ENCODE measurements around the gene MYLIP.

MYLIP gene

DNA sequence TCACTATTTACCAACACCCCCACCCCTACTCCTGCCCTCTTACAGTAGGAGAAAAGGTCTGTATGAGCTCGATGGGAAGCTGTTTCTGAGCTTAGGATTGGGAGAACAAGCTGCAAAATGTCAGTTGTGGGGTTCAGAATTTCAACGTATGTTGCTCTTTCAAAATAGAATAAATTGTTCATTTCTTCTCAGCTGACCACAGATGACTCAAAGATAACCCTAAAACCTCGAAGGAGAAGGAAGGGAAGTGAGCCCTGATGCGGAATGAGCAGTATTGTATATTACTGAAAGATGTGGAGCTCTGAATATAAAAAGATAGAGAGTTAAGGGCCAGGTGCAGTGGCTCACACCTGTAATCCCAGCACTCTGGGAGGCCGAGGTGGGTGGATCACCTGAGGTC, 35.9 kb upstream of the MYLIP start:
- no peaks in the 10 kb centered on the region for H3K9me3 ChIP-seq (ENCODE audit: insufficient read depth, low read depth, low read length)
- H4K20me1 ChIP-seq (ENCODE audit: insufficient read depth, low read length, poor library complexity, severe bottlenecking) = no peaks in the 10 kb centered on the region
- no peaks in the 10 kb centered on the region for H3F3A ChIP-seq (ENCODE audit: low read depth)
- peaks cover 8% of the 10 kb centered on the region for H3K4me1 ChIP-seq (ENCODE audit: insufficient read depth, low read length, poor library complexity, severe bottlenecking)
- no peaks in the 10 kb centered on the region for H3K9me2 ChIP-seq (replicated peaks; ENCODE audit: low read depth, low read length)
- H3K4me2 ChIP-seq (ENCODE audit: low read depth, low read length, poor library complexity, severe bottlenecking) = no peak overlapping the region
- no peak overlapping the region for H2AFZ ChIP-seq (ENCODE audit: low read length)
- no peaks in the 10 kb centered on the region for H3K36me3 ChIP-seq (ENCODE audit: insufficient read depth, low read length)
- no peak overlapping the region for H3K4me3 ChIP-seq (ENCODE audit: low read length, poor library complexity, severe bottlenecking)
- no peak overlapping the region for H3K9ac ChIP-seq (ENCODE audit: low read depth, low read length, poor library complexity, severe bottlenecking)
- TF ChIP-seq, protein P1, sequence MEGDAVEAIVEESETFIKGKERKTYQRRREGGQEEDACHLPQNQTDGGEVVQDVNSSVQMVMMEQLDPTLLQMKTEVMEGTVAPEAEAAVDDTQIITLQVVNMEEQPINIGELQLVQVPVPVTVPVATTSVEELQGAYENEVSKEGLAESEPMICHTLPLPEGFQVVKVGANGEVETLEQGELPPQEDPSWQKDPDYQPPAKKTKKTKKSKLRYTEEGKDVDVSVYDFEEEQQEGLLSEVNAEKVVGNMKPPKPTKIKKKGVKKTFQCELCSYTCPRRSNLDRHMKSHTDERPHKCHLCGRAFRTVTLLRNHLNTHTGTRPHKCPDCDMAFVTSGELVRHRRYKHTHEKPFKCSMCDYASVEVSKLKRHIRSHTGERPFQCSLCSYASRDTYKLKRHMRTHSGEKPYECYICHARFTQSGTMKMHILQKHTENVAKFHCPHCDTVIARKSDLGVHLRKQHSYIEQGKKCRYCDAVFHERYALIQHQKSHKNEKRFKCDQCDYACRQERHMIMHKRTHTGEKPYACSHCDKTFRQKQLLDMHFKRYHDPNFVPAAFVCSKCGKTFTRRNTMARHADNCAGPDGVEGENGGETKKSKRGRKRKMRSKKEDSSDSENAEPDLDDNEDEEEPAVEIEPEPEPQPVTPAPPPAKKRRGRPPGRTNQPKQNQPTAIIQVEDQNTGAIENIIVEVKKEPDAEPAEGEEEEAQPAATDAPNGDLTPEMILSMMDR (conservative IDR thresholded peaks at IDR 0.05; ENCODE audit: low read length) = no peak
- no peak for TF ChIP-seq EZH2phosphoT487 (IDR thresholded peaks at IDR 0.05; ENCODE audit: borderline replicate concordance)
- H3K79me2 ChIP-seq (ENCODE audit: insufficient read depth, low read length) = no peaks in the 10 kb centered on the region
- H3K27me3 ChIP-seq (ENCODE audit: insufficient read depth, low read length, poor library complexity, severe bottlenecking) = no peaks in the 10 kb centered on the region

DNA sequence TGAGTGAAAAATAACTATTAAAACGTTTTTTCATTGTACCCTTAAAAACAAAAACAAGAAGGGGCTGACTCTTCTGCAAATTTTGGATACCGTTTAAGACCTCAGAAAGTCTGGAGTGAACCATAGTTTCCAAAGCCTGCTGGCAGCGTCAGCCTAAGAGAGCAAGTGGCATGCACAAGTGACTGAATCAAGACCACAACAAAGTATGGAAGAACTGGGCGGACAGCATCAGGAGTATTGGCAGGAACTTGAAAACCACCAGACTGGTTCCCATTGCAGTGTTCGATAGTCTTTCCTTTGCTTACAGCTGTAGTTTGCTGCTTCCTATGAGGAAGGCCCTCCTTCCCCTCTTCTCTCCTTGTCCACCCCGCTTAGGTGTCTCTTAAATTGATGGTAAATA, 33.7 kb upstream of the MYLIP start:
- Histone ChIP-seq H3K9ac (ENCODE audit: low read depth, low read length, poor library complexity, severe bottlenecking) (no peak overlapping the region), H2AFZ (ENCODE audit: low read length) (no peak overlapping the region)

DNA sequence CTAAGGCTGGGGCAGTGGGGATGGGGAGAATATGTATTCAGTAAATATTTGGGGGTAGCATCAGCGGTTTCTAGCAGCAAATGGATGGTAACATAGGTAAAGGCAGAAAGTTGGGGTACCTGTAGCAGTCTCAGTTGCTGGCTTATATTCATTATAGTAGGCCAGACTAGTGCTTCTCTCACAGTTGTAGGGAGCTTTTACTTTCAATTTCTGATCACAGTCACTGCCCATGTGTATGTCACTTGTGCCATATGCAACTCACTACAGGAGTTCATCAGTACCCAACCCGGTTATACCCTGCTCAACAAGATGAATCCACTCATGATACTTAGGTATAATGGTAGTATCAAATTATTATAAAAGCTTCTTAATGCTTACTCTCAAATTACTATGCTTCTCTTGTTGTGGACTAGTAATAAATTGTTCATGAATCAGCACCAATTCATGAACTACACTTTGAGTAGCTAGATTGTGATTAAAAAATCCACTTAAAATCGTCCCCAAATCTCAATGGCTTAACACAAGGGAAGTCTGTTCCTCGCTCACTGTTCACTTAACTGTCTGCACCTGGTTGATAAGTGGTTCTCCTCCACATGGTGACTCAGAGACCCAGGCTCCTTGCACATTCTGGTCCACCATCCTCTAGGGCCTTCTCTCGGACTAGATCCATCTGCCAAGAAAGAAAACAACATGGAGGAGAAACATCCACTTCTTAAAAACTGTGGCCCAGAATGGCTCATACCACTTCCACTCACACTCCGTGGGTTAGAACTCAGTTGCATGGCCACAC, 31.3 kb upstream of the MYLIP start:
- Histone ChIP-seq H3K9me3 (ENCODE audit: insufficient read depth, low read depth, low read length) (peaks cover 5% of the 10 kb centered on the region; the same call in 1 of the 2 replicates), H3K79me2 (ENCODE audit: insufficient read depth, low read length) (no peaks in the 10 kb centered on the region), H3F3A (ENCODE audit: low read depth) (no peaks in the 10 kb centered on the region), H3K36me3 (ENCODE audit: insufficient read depth, low read length) (no peaks in the 10 kb centered on the region), H3K9me2 (replicated peaks; ENCODE audit: low read depth, low read length) (no peaks in the 10 kb centered on the region), H3K4me1 (ENCODE audit: insufficient read depth, low read length, poor library complexity, severe bottlenecking) (peaks cover 4% of the 10 kb centered on the region), H4K20me1 (ENCODE audit: insufficient read depth, low read length, poor library complexity, severe bottlenecking) (no peaks in the 10 kb centered on the region), H2AFZ (ENCODE audit: low read length) (peak overlapping the region; percentile 24; the same call in 1 of the 2 replicates), H3K9ac (ENCODE audit: low read depth, low read length, poor library complexity, severe bottlenecking) (no peak overlapping the region), H3K4me2 (ENCODE audit: low read depth, low read length, poor library complexity, severe bottlenecking) (no peak overlapping the region), H3K27me3 (ENCODE audit: insufficient read depth, low read length, poor library complexity, severe bottlenecking) (no peaks in the 10 kb centered on the region), H3K4me3 (ENCODE audit: low read length, poor library complexity, severe bottlenecking) (no peak overlapping the region)
- TF ChIP-seq, protein P1 (conservative IDR thresholded peaks at IDR 0.05; ENCODE audit: low read length) = no peak
- no peak for TF ChIP-seq EZH2phosphoT487 (IDR thresholded peaks at IDR 0.05; ENCODE audit: borderline replicate concordance)

More for the DNA sequence above, 33.7 kb upstream of the MYLIP start:
- no peaks in the 10 kb centered on the region for H3K36me3 ChIP-seq (ENCODE audit: insufficient read depth, low read length)
- no peaks in the 10 kb centered on the region for H3K9me2 ChIP-seq (replicated peaks; ENCODE audit: low read depth, low read length)
- H3K4me2 ChIP-seq (ENCODE audit: low read depth, low read length, poor library complexity, severe bottlenecking) = no peak overlapping the region
- H3K4me1 ChIP-seq (ENCODE audit: insufficient read depth, low read length, poor library complexity, severe bottlenecking) = peaks cover 8% of the 10 kb centered on the region
- TF ChIP-seq EZH2phosphoT487 (IDR thresholded peaks at IDR 0.05; ENCODE audit: borderline replicate concordance) = no peak
- TF ChIP-seq, protein P1 (conservative IDR thresholded peaks at IDR 0.05; ENCODE audit: low read length) = no peak
- H3K79me2 ChIP-seq (ENCODE audit: insufficient read depth, low read length) = no peaks in the 10 kb centered on the region
- no peaks in the 10 kb centered on the region for H3K27me3 ChIP-seq (ENCODE audit: insufficient read depth, low read length, poor library complexity, severe bottlenecking)
- no peaks in the 10 kb centered on the region; the same call in 1 of the 2 replicates for H3K9me3 ChIP-seq (ENCODE audit: insufficient read depth, low read depth, low read length)
- no peaks in the 10 kb centered on the region for H3F3A ChIP-seq (ENCODE audit: low read depth)
- H3K4me3 ChIP-seq (ENCODE audit: low read length, poor library complexity, severe bottlenecking) = no peak overlapping the region
- no peaks in the 10 kb centered on the region for H4K20me1 ChIP-seq (ENCODE audit: insufficient read depth, low read length, poor library complexity, severe bottlenecking)

Measured in Loucy (cell line).